Caco-2 (cell line): Measurements from ENCODE around the gene GAB2. TPM values are rescaled to one million over a fixed set of nuclear protein-coding genes. Genes with fewer than 3 reads are reported as not detected.
A peak's percentile ranks its signal among the peaks of the same experiment; 100 is the strongest.

Experiments
- BruUV-seq: library from RNA; stranded (reverse); fragments of 400-500 nt; replicated peaks from 2 replicates; lab custom pipeline; 2021; lab: Mats Ljungman, UMichigan
- CTCF ChIA-PET: fragments of 300-600 bp; sonication (Branson Sonifier 250); formaldehyde crosslinking; loops from one replicate; lab custom pipeline; 2022; ENCODE audit warnings: antibody characterized with exemption; lab: Charles Lee
- POLR2A ChIA-PET: fragments of 300-600 bp; sonication (Branson Sonifier 250); formaldehyde crosslinking; loops from one replicate; lab custom pipeline; 2022; ENCODE audit warnings: antibody characterized with exemption; lab: Charles Lee
- DNase-seq, 2 experiments: peaks; one replicate each; pipeline versions ENCODE4 v3.0.0 to v3.0.0-alpha.2; 2020 to 2022
- H3K27me3 ChIP-seq: replicated peaks from 2 replicates; pipeline ENCODE4 v1.6.0; 2011; ENCODE audit warnings: low read length; ENCODE audit not compliant: control insufficient read depth, insufficient read depth
- H3K36me3 ChIP-seq: 2 replicates; pipeline ENCODE4 v1.5.1; 2011; ENCODE audit warnings: low read length; ENCODE audit not compliant: control insufficient read depth, insufficient read depth
- H3K4me1 ChIP-seq: fragments of 250-450 bp; sonication (Bioruptor Pico); 2 replicates; pipeline ENCODE4 v1.5.1; 2020; ENCODE audit warnings: mild to moderate bottlenecking
- H3K4me3 ChIP-seq: 2 replicates; pipeline ENCODE4 v1.5.1; 2011; ENCODE audit warnings: low read depth, mild to moderate bottlenecking, control low read depth, low read length
- H3K9me3 ChIP-seq: fragments of 250-450 bp; sonication (Bioruptor Pico); 2 replicates; pipeline ENCODE4 v1.5.1; 2020; ENCODE audit warnings: mild to moderate bottlenecking, moderate library complexity
- H3K27ac Mint-ChIP-seq: one replicate; pipeline ENCODE4 v1.8.0; 2022; ENCODE audit warnings: mixed read lengths; ENCODE audit not compliant: unreplicated experiment
- H3K27me3 Mint-ChIP-seq: one replicate; pipeline ENCODE4 v1.8.0; 2022; ENCODE audit warnings: mixed read lengths; ENCODE audit not compliant: insufficient read depth, unreplicated experiment
- H3K36me3 Mint-ChIP-seq: one replicate; pipeline ENCODE4 v1.8.0; 2022; ENCODE audit warnings: mild to moderate bottlenecking, mixed read lengths; ENCODE audit not compliant: insufficient read depth, unreplicated experiment
- H3K4me1 Mint-ChIP-seq: one replicate; pipeline ENCODE4 v1.8.0; 2022; ENCODE audit warnings: low read depth, mixed read lengths; ENCODE audit not compliant: unreplicated experiment
- H3K4me3 Mint-ChIP-seq: one replicate; pipeline ENCODE4 v1.8.0; 2022; ENCODE audit warnings: mild to moderate bottlenecking, moderate library complexity, mixed read lengths; ENCODE audit not compliant: unreplicated experiment
- H3K9me3 Mint-ChIP-seq: one replicate; pipeline ENCODE4 v1.8.0; 2022; ENCODE audit warnings: mixed read lengths; ENCODE audit not compliant: unreplicated experiment
- CTCF ChIP-seq, 2 experiments: fragments of 200-600 bp in 1 of 2; IDR thresholded peaks; 1 replicate in 1 of 2; 2 replicates in 1 of 2; pipeline versions ENCODE4 v1.5.1 to v1.8.0; 2011 to 2022; ENCODE audit warnings: antibody characterized with exemption in 1 of 2, control low read depth in 1 of 2, inconsistent platforms in 1 of 2, low read depth in 1 of 2, low read length in 1 of 2, mild to moderate bottlenecking in 1 of 2, moderate library complexity in 1 of 2; ENCODE audit not compliant: insufficient read depth in 1 of 2, severe bottlenecking in 1 of 2, unreplicated experiment in 1 of 2
- intact Hi-C: fragments of 100-400 bp; cut with micrococcal nuclease; formaldehyde crosslinking; loops from one replicate; pipeline ENCODE4 v1.10.0; 2022; ENCODE audit not compliant: unreplicated experiment
- total RNA-seq: library from RNA; stranded (reverse); gene quantifications from 2 replicates; pipeline ENCODE4 v1.2.3, GENCODE V29; 2022

The GAB2 gene
- total RNA-seq, 1 experiment from 2014 or later: 67.3 TPM

GRCh38 chr11:78290293-78291176, 127.1 kb downstream of the GAB2 start:
- TF ChIP-seq CTCF (IDR thresholded peaks at IDR 0.05; ENCODE audit: insufficient read depth in 1 of 2, low read depth in 1 of 2, low read length in 1 of 2, severe bottlenecking in 1 of 2, unreplicated experiment in 1 of 2): no peak
- peaks cover 38% of the 10 kb centered on the region for H3K4me1 Mint-ChIP-seq
- H3K9me3 Mint-ChIP-seq: peaks cover 36% of the 10 kb centered on the region
- H3K27me3 Mint-ChIP-seq: no peaks in the 10 kb centered on the region
- peaks cover 17% of the 10 kb centered on the region for H3K36me3 Mint-ChIP-seq
- Histone ChIP-seq H3K4me1 (peaks cover 25% of the 10 kb centered on the region), H3K9me3 (peaks cover 15% of the 10 kb centered on the region), H3K27me3 (no peaks in the 10 kb centered on the region), H3K4me3 (no peak overlapping the region), H3K36me3 (no peaks in the 10 kb centered on the region)
- peak in 1 of 2 experiments; percentile 78 for DNase-seq
- intact Hi-C loops: loop anchor here (2.0 kb wide), 1 partner anchor 90 kb away; no protein-coding TSS in a partner anchor
- H3K4me3 Mint-ChIP-seq: no peak overlapping the region
- H3K27ac Mint-ChIP-seq: peak overlapping the region; percentile 51
- POLR2A ChIA-PET: no interaction called here
- CTCF ChIA-PET: interaction anchor here (0.6 kb wide), 1 partner anchor 250 kb away, joined by 3 read pairs; no protein-coding TSS in a partner anchor
- BruUV-seq: TSS peak; percentile 98

GRCh38 chr11:78289552-78290292, 127.9 kb downstream of the GAB2 start:
- no peak for DNase-seq
- peak overlapping the region; percentile 51 for H3K27ac Mint-ChIP-seq
- no peak overlapping the region for H3K4me3 Mint-ChIP-seq
- Histone ChIP-seq H3K27me3 (no peaks in the 10 kb centered on the region), H3K36me3 (no peaks in the 10 kb centered on the region), H3K4me3 (no peak overlapping the region), H3K9me3 (peaks cover 15% of the 10 kb centered on the region), H3K4me1 (peaks cover 25% of the 10 kb centered on the region)
- BruUV-seq: no TSS peak
- H3K36me3 Mint-ChIP-seq: peaks cover 17% of the 10 kb centered on the region
- intact Hi-C loops: loop anchor here (2.0 kb wide), 1 partner anchor 91 kb away; no protein-coding TSS in a partner anchor
- ChIA-PET POLR2A (no interaction called here), CTCF (no interaction called here)
- peaks cover 38% of the 10 kb centered on the region for H3K4me1 Mint-ChIP-seq
- H3K27me3 Mint-ChIP-seq: no peaks in the 10 kb centered on the region
- TF ChIP-seq CTCF (IDR thresholded peaks at IDR 0.05; ENCODE audit: insufficient read depth in 1 of 2, low read depth in 1 of 2, low read length in 1 of 2, severe bottlenecking in 1 of 2, unreplicated experiment in 1 of 2): no peak
- peaks cover 36% of the 10 kb centered on the region for H3K9me3 Mint-ChIP-seq

GRCh38 chr11:78284260-78284659, 133.4 kb downstream of the GAB2 start:
- Histone ChIP-seq H3K9me3 (peaks cover 12% of the 10 kb centered on the region), H3K4me3 (no peak overlapping the region), H3K36me3 (peaks cover 2% of the 10 kb centered on the region; the same call in 1 of the 2 replicates), H3K4me1 (peaks cover 22% of the 10 kb centered on the region), H3K27me3 (no peaks in the 10 kb centered on the region)
- CTCF ChIA-PET: no interaction called here
- POLR2A ChIA-PET: no interaction called here
- H3K27me3 Mint-ChIP-seq: no peaks in the 10 kb centered on the region
- peaks cover under 1% of the 10 kb centered on the region for H3K36me3 Mint-ChIP-seq
- peaks cover 18% of the 10 kb centered on the region for H3K4me1 Mint-ChIP-seq
- no peak for DNase-seq
- no peak overlapping the region for H3K4me3 Mint-ChIP-seq
- BruUV-seq: no TSS peak
- peaks cover 11% of the 10 kb centered on the region for H3K9me3 Mint-ChIP-seq
- no peak for TF ChIP-seq CTCF (IDR thresholded peaks at IDR 0.05; ENCODE audit: insufficient read depth in 1 of 2, low read depth in 1 of 2, low read length in 1 of 2, severe bottlenecking in 1 of 2, unreplicated experiment in 1 of 2)
- intact Hi-C loops: loop anchor here (5.0 kb wide), 1 partner anchor 68 kb away; no protein-coding TSS in a partner anchor
- H3K27ac Mint-ChIP-seq: no peak overlapping the region
